GM19397 (cell line): ENCODE data around the gene OR10A4.
"Not testable (repeated sequence)": the region's sequence is repeated elsewhere in the genome, so short reads cannot be mapped to it uniquely, and the experiment has no call there.

Source experiments
- ATAC-seq: cut with Tn5 transposase; IDR thresholded peaks from one replicate; pipeline ENCODE4 v1.9.1; 2021; ENCODE audit warnings: mild to moderate bottlenecking, moderate library complexity; ENCODE audit not compliant: unreplicated experiment

Gene OR10A4

DNA sequence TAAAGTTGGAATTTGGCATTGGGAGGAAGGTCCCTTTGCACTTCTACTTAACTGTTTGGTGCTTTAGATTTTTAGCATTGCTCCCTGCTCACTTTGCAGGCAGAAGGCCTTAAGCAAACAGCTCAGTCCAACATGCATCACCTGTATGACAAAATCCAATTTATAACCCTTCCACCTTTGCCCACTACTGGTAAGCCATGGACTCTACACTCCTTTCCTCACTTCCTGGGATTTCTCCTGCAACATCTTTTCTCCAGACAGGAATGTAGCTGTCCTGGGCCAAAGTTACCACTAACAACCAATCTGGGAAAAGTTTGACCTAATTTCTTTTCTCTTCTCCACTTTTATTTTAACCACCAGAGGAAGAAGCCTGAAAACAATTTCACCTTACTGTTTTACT lies 17.7 kb downstream of the OR10A4 start:
- ATAC-seq = no peak

DNA sequence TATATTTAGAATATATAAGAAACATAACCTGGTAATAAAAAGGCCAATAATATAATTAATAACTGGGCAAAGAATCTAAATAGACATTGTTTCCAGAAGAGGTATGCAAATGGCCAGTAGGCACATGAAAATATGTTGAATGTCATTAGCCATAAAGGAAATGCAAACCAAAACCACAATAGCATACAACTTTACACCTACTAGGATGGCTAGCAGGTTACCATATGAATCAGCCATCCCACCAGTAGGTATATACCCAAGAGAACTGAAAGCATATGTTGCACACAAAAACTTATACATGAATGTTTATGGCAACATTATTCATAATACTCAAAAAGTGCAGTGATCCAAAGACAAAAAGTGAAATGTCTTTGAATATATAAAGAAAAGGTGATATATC lies 18.6 kb downstream of the OR10A4 start:
- no peak for ATAC-seq

DNA sequence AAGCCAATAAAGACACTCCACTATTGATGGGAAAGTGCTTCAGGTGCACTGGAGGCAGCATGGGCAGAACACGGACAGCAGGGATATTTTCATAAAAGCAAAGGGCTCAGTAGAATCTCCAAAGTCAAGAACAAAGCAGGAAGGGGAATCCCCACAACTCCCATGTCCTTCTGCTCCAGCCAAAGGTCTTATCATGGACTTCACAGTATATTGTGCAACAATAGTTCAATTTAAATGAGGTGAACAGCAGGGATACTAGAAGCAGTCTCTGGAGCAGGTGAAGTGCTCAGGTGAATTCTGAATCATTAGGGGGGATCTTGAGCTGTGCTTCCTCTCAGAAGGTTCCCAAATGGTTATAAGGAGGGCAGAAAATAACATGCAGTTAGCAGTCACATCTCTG lies 22.5 kb downstream of the OR10A4 start:
- ATAC-seq = no peak

- ATAC-seq = no peak
Observed at GRCh38 chr11:6900327-6900999, 24.0 kb downstream of the OR10A4 start.

DNA sequence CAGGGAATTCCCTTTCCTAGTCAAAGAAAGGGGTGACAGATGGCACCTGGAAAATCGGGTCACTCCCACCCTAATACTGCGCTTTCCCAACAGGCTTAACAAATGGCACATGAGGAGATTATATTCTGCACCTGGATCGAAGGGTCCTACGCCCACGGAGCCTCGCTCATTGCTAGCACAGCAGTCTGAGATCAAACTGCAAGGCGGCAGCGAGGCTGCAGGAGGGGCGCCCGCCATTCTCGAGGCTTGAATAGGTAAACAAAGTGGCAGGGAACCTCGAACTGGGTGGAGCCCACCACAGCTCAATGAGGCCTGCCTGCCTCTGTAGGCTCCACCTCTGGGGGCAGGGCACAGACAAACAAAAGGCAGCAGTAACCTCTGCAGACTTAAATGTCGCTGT lies 28.4 kb downstream of the OR10A4 start:
- not testable (repeated sequence) for ATAC-seq

DNA sequence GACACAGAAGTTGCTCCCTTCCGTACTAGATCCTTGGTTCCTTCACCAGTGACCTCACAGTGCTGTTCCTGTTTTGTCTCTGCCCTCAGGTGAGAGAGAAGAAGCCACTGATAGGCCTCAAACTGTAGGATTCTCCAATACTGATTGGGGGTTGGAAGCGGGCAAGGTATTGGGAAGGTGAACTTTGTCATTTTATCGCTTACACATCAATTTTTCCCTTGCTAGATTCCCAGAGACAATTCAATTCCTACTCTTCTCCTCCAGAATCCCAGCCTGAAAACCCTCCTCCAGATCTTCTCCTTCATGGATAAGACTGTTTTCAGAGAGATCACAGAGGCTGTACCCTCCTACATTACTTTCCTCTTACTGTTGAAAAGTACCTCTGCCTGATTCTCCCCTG lies 35.0 kb downstream of the OR10A4 start:
- no peak for ATAC-seq

DNA sequence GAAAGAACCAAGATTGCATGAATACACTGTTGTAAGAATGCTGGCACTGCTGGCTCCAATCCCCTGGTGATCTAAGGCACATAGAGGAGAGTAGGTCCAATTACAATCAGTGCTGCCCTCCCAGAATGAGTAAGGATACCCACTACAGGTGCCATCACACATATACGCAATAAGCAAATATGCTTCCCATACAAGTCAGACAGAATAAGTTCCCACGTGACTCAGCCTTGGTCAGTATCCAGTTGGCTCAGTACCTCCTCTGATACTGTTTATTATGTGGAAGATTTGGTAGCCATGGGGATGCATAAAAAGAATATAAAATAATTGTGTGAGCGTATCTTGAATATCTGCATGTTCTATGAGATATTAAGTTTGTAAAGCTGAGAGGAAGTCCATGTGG lies 35.5 kb downstream of the OR10A4 start:
- ATAC-seq = no peak

- ATAC-seq = no peak
Observed at GRCh38 chr11:6919698-6920097, 43.3 kb downstream of the OR10A4 start.

GRCh38 chr11:6920702-6921101 lies 44.3 kb downstream of the OR10A4 start, which contains the start of gene OR2D3:
Gene OR2D3, plus strand, starts transcription at chr11:6921002. Its CDS starts 0 bp downstream, at chr11:6921002.
- no peak for ATAC-seq

- ATAC-seq = no peak
Observed at GRCh38 chr11:6925007-6925577, 48.7 kb downstream of the OR10A4 start.

GRCh38 chr11:6925636-6926207 lies 49.3 kb downstream of the OR10A4 start:
- no peak for ATAC-seq

GRCh38 chr11:6926208-6927029 lies 50.0 kb downstream of the OR10A4 start, which contains the start of gene ZNF215:
Gene ZNF215, plus strand, starts transcription at chr11:6926426. Its CDS starts 5,847 bp downstream, at chr11:6932273.
- ATAC-seq = peak; percentile 53

DNA sequence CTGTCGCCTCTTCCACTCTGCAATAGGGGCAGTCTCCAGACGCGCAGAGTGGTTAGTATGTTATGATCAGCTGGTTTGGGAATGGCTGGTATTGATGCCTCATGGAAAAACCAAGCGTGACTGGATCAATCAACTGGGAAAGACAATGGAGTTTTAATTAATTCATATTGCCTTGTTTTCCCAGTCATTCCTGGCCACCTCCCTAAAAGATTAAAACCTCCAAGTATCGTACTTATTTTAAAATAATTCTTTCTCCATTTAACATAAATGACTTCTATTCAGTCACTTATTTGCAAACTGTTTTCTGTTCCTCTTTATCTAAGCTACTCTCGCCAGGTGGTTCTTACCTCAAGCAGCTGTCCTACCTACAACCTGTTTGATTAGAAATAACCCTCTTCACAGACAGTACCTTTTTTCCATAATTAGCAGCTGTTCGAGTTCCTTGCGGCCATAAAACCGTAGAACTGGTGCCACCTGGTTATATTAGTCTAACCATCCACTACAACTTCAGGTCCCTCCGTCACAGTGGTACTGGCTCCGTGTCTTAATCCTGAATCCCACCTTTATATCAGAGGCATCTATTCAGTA lies 50.7 kb downstream of the OR10A4 start:
- peak; percentile 65 for ATAC-seq
